GM19238 (cell line): ENCODE results near the gene MXRA8.
A peak's percentile ranks its signal among the peaks of the same experiment; 100 is the strongest.
"Not testable (repeated sequence)": the region's sequence is repeated elsewhere in the genome, so short reads cannot be mapped to it uniquely, and the experiment has no call there.

Experiments used
- DNase-seq: peaks from one replicate; pipeline ENCODE4 v3.0.0; 2011; ENCODE audit warnings: low spot score; ENCODE audit not compliant: insufficient read length

Gene MXRA8

GRCh38 chr1:1393014-1393413, 34.7 kb upstream of the MXRA8 start:
- DNase-seq: no peak

GRCh38 chr1:1391225-1391624, 32.9 kb upstream of the MXRA8 start:
- no peak for DNase-seq

- DNase-seq: no peak
Observed at GRCh38 chr1:1390675-1391074, 32.3 kb upstream of the MXRA8 start.

- DNase-seq: no peak
Observed at GRCh38 chr1:1388078-1388472, 29.7 kb upstream of the MXRA8 start.

- no peak for DNase-seq
Observed at GRCh38 chr1:1387098-1388077, 29.0 kb upstream of the MXRA8 start.

- no peak for DNase-seq
Observed at GRCh38 chr1:1385931-1386330, 27.6 kb upstream of the MXRA8 start.

- not testable (repeated sequence) for DNase-seq
Observed at GRCh38 chr1:1385339-1385738, 27.0 kb upstream of the MXRA8 start.

- no peak for DNase-seq
Observed at GRCh38 chr1:1381294-1381693, 22.9 kb upstream of the MXRA8 start.

GRCh38 chr1:1380860-1381259, 22.5 kb upstream of the MXRA8 start:
- DNase-seq: no peak

GRCh38 chr1:1377540-1378205, 19.3 kb upstream of the MXRA8 start:
- DNase-seq: no peak

- no peak for DNase-seq
Observed at GRCh38 chr1:1376551-1377226, 18.3 kb upstream of the MXRA8 start.

GRCh38 chr1:1374929-1375662, 16.7 kb upstream of the MXRA8 start, which contains the start of gene AURKAIP1:
TSS of gene AURKAIP1 (minus strand) at chr1:1375207. CDS start at chr1:1374756, 451 bp downstream.
- peak; percentile 99 for DNase-seq

GRCh38 chr1:1374589-1374928, 16.2 kb upstream of the MXRA8 start:
- DNase-seq: no peak

GRCh38 chr1:1373815-1374588, 15.6 kb upstream of the MXRA8 start:
- no peak for DNase-seq

GRCh38 chr1:1373051-1373814, 14.9 kb upstream of the MXRA8 start:
- no peak for DNase-seq

- peak; percentile 90 for DNase-seq
Observed at GRCh38 chr1:1371746-1372711, 13.7 kb upstream of the MXRA8 start.

GRCh38 chr1:1371364-1371745, 13.0 kb upstream of the MXRA8 start:
- DNase-seq: no peak

GRCh38 chr1:1370771-1371300, 12.5 kb upstream of the MXRA8 start:
- DNase-seq: no peak
